GM18502 (cell line): ENCODE results near the gene MGARP.

Source experiments
- ATAC-seq: cut with Tn5 transposase; IDR thresholded peaks from one replicate; pipeline ENCODE4 v1.9.1; 2021; ENCODE audit warnings: mild to moderate bottlenecking; ENCODE audit not compliant: unreplicated experiment, poor library complexity

The MGARP gene

GRCh38 chr4:139247241-139247640 is 32.8 kb downstream of the MGARP start:
- no peak for ATAC-seq

- no peak for ATAC-seq
Observed at GRCh38 chr4:139246166-139246565, 33.9 kb downstream of the MGARP start.

GRCh38 chr4:139245590-139245989 is 34.4 kb downstream of the MGARP start:
- no peak for ATAC-seq

- ATAC-seq = no peak
Observed at GRCh38 chr4:139243448-139244365, 36.3 kb downstream of the MGARP start.

- no peak for ATAC-seq
Observed at GRCh38 chr4:139242511-139243051, 37.4 kb downstream of the MGARP start.

GRCh38 chr4:139241784-139242151 is 38.3 kb downstream of the MGARP start:
- no peak for ATAC-seq

- no peak for ATAC-seq
Observed at GRCh38 chr4:139241086-139241783, 38.8 kb downstream of the MGARP start.

GRCh38 chr4:139239127-139239772 is 40.8 kb downstream of the MGARP start:
- no peak for ATAC-seq

- ATAC-seq = no peak
Observed at GRCh38 chr4:139234253-139234652, 45.8 kb downstream of the MGARP start.

GRCh38 chr4:139229534-139230039 is 50.4 kb downstream of the MGARP start:
- ATAC-seq = no peak

- ATAC-seq = peak; percentile 64
Observed at GRCh38 chr4:139227729-139228404, 52.2 kb downstream of the MGARP start.

GRCh38 chr4:139223682-139224317 is 56.2 kb downstream of the MGARP start:
- peak; percentile 70 for ATAC-seq

- no peak for ATAC-seq
Observed at GRCh38 chr4:139222215-139222614, 57.8 kb downstream of the MGARP start.

GRCh38 chr4:139221687-139222086 is 58.3 kb downstream of the MGARP start:
- no peak for ATAC-seq

GRCh38 chr4:139219450-139220055 is 60.5 kb downstream of the MGARP start:
- ATAC-seq = no peak
